Neural crest cell (in vitro differentiated cells): ENCODE results near the gene CIDEA. TPM values are rescaled to one million over a fixed set of nuclear protein-coding genes. Genes with fewer than 3 reads are reported as not detected.

ENCODE experiments used
- DNase-seq: peaks from one replicate; pipeline ENCODE4 v3.0.0; 2021; ENCODE audit warnings: low read depth, mixed read lengths, low spot score
- H3K27ac Mint-ChIP-seq: one replicate; pipeline ENCODE4 v1.8.0; 2021; ENCODE audit warnings: mild to moderate bottlenecking, mixed read lengths; ENCODE audit not compliant: unreplicated experiment
- H3K27me3 Mint-ChIP-seq: 2 replicates; pipeline ENCODE4 v1.8.0; 2021; ENCODE audit warnings: low read depth, mild to moderate bottlenecking, mixed read lengths
- H3K36me3 Mint-ChIP-seq: 2 replicates; pipeline ENCODE4 v1.8.0; 2021; ENCODE audit warnings: low read depth, mild to moderate bottlenecking, mixed read lengths
- H3K4me1 Mint-ChIP-seq: 2 replicates; pipeline ENCODE4 v1.8.0; 2021; ENCODE audit warnings: mixed read lengths
- H3K4me3 Mint-ChIP-seq: one replicate; pipeline ENCODE4 v1.8.0; 2021; ENCODE audit warnings: mild to moderate bottlenecking, mixed read lengths
- H3K9me3 Mint-ChIP-seq: 2 replicates; pipeline ENCODE4 v1.8.0; 2021; ENCODE audit warnings: mixed read lengths
- total RNA-seq: library from RNA; stranded (reverse); gene quantifications from 2 replicates; pipeline ENCODE4 v1.2.1, GENCODE V29; 2021
- TF ChIP-seq, protein P1 (sequence below): fragments of 200-600 bp; sonication (generic); conservative IDR thresholded peaks from 2 replicates; pipeline ENCODE4 v1.5.0; 2021; ENCODE audit warnings: antibody characterized with exemption, mild to moderate bottlenecking

CIDEA gene
- total RNA-seq, 1 donor from 2014 or later: not detected

DNA sequence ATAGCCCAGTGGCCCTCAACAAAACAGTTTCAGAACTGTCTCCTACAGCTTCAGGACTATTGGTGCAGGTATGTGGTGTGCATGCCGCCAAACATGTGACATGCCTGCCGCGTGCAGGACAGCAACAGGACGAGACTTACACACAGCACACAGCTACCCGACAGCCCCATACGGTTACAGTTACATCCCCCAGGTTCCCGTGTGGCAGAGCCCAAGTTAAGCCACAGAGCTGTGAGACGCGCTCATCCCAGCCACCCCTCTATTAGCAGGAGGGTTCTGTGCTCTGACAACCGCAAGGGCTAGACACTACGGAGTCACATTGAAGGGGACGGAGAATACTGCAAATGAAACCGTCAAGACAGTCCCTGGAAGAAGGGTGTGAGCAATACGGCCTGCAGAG, 37.5 kb downstream of the CIDEA start:
- H3K4me3 Mint-ChIP-seq: no peak overlapping the region

DNA sequence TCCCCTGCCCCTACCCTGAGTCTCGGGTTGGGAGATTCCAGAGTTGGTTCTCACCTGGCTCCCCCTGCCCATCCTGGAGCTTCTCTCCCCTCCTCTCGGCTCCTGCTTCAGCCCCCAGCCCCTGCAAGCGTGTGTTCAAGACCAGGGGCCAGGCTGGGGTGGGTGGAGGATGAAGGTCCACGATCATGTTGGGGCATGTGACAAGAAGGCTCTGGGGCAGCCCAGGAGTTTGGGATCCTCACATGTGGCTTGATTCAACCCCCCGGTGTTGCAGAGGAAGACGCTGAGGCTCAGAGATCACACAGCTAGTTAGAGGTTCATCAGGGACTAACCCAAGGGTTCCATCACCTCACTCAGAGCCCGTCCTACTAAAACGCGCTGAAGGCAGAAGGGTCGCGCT, 39.7 kb downstream of the CIDEA start:
- Mint-ChIP-seq H3K4me3 (no peak overlapping the region), H3K9me3 (no peaks in the 10 kb centered on the region), H3K27me3 (peaks cover 23% of the 10 kb centered on the region), H3K36me3 (no peaks in the 10 kb centered on the region), H3K4me1 (peaks cover 3% of the 10 kb centered on the region), H3K27ac (no peak overlapping the region)
- TF ChIP-seq, protein P1, sequence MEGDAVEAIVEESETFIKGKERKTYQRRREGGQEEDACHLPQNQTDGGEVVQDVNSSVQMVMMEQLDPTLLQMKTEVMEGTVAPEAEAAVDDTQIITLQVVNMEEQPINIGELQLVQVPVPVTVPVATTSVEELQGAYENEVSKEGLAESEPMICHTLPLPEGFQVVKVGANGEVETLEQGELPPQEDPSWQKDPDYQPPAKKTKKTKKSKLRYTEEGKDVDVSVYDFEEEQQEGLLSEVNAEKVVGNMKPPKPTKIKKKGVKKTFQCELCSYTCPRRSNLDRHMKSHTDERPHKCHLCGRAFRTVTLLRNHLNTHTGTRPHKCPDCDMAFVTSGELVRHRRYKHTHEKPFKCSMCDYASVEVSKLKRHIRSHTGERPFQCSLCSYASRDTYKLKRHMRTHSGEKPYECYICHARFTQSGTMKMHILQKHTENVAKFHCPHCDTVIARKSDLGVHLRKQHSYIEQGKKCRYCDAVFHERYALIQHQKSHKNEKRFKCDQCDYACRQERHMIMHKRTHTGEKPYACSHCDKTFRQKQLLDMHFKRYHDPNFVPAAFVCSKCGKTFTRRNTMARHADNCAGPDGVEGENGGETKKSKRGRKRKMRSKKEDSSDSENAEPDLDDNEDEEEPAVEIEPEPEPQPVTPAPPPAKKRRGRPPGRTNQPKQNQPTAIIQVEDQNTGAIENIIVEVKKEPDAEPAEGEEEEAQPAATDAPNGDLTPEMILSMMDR: no peak
- no peak for DNase-seq

More for the DNA sequence above, 37.5 kb downstream of the CIDEA start:
- Mint-ChIP-seq H3K27ac (no peak overlapping the region), H3K27me3 (peaks cover 45% of the 10 kb centered on the region), H3K4me1 (peaks cover 16% of the 10 kb centered on the region), H3K9me3 (no peaks in the 10 kb centered on the region), H3K36me3 (no peaks in the 10 kb centered on the region)
- DNase-seq: no peak
- TF ChIP-seq, protein P1: no peak

DNA sequence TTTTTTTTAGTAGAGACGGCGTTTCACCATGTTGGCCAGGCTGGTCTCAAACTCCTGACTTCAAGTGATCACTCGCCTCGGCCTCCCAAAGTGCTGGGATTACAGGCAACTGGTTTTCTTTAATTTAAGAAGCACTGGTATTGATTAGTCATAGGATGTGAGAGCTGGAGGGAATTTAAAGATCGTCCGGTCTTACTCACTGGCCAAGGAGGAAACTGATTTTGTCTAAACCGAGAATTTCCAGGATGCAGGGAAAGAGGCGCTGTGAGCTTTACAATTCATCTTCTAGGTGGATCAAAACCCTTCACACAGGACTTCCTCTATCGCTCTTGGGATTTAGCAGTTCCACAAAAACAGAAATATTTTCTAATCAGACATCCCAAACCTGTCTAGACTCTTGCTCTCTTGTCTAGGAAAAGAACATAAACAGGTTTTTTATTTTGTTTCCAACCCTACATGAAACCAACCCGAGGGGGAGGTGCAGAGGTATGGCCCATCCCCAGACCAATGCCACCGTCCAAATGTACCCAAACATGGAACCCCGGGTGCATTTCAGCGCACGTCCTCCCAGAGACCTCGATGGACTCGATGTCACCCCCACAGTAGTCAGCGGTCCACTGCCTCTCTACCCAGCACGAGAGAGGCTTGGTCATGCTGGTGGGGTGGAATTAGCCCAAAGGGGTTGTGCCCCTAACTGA, 41.4 kb downstream of the CIDEA start:
- no peak overlapping the region for H3K27ac Mint-ChIP-seq

DNA sequence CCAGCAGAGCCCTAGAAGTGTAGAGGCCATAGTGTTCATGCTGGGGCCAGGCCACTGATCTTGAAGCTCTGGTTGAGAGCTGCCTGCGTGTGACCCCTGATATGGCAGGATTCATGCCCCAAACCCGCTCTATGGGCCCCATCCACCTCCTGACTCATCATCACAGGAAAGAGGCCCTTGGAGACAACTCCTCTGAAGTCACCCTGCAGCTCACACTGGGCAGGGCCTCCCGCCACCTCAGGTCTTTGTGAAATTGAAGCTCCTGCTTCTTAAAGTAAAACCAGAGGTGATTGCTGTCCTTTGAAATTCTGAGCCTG, 41.9 kb downstream of the CIDEA start:
- Mint-ChIP-seq H3K36me3 (no peaks in the 10 kb centered on the region), H3K4me1 (no peaks in the 10 kb centered on the region), H3K4me3 (no peak overlapping the region), H3K27me3 (peaks cover 8% of the 10 kb centered on the region), H3K27ac (no peak overlapping the region), H3K9me3 (no peaks in the 10 kb centered on the region)
- no peak for DNase-seq
- TF ChIP-seq, protein P1: no peak

More for the DNA sequence above, 41.4 kb downstream of the CIDEA start:
- peaks cover 8% of the 10 kb centered on the region for H3K27me3 Mint-ChIP-seq
- H3K36me3 Mint-ChIP-seq: no peaks in the 10 kb centered on the region
- H3K4me3 Mint-ChIP-seq: no peak overlapping the region
- DNase-seq: no peak
- H3K9me3 Mint-ChIP-seq: no peaks in the 10 kb centered on the region
- H3K4me1 Mint-ChIP-seq: no peaks in the 10 kb centered on the region
- TF ChIP-seq, protein P1: no peak

DNA sequence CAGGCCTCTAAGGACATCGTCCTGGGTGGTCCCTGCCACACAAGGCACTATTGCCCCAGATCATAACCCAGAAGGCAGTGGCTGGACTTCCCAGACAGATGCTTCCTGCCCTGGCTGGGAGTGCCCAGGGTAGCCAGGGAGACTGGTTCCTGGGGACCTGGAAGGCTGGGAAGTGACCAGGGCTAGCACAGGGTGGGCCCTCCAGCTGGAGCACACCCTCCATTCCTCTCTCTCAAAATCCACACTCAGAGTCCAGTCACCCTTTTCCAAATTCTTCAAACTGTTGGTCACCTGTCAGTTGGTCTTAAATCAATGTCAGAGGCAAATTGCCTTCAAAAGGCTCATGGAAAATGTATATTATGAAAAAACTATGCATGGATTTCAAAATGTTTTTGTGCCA, 42.3 kb downstream of the CIDEA start:
- no peak for DNase-seq
- H3K4me3 Mint-ChIP-seq: no peak overlapping the region
- H3K36me3 Mint-ChIP-seq: no peaks in the 10 kb centered on the region
- H3K9me3 Mint-ChIP-seq: no peaks in the 10 kb centered on the region
- no peak overlapping the region for H3K27ac Mint-ChIP-seq
- H3K27me3 Mint-ChIP-seq: peaks cover 6% of the 10 kb centered on the region
- TF ChIP-seq, protein P1: no peak
- no peaks in the 10 kb centered on the region for H3K4me1 Mint-ChIP-seq
